ENCODE data around the gene TBX10.
A peak's percentile ranks its signal among the peaks of the same experiment; 100 is the strongest.

GRCh38 chr11:67640021-67640757, 626 bp upstream of the TBX10 start:
- TF ChIP-seq, protein P1, sequence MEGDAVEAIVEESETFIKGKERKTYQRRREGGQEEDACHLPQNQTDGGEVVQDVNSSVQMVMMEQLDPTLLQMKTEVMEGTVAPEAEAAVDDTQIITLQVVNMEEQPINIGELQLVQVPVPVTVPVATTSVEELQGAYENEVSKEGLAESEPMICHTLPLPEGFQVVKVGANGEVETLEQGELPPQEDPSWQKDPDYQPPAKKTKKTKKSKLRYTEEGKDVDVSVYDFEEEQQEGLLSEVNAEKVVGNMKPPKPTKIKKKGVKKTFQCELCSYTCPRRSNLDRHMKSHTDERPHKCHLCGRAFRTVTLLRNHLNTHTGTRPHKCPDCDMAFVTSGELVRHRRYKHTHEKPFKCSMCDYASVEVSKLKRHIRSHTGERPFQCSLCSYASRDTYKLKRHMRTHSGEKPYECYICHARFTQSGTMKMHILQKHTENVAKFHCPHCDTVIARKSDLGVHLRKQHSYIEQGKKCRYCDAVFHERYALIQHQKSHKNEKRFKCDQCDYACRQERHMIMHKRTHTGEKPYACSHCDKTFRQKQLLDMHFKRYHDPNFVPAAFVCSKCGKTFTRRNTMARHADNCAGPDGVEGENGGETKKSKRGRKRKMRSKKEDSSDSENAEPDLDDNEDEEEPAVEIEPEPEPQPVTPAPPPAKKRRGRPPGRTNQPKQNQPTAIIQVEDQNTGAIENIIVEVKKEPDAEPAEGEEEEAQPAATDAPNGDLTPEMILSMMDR (IDR thresholded peaks at IDR 0.05; ENCODE audit: low read depth, low read length, poor library complexity, severe bottlenecking) = peak; percentile 92
- TF ChIP-seq EZH2phosphoT487 (IDR thresholded peaks at IDR 0.05; ENCODE audit: borderline replicate concordance, low read length) = no peak
